Measurements from ENCODE around the gene MEPCE. TPM values are rescaled to one million over a fixed set of nuclear protein-coding genes. Genes with fewer than 3 reads are reported as not detected.

The MEPCE gene
- total RNA-seq, 1 experiment from 2014 or later = 43.3 TPM

GRCh38 chr7:100398239-100398638 lies 31.4 kb upstream of the MEPCE start:
- H3K27me3 ChIP-seq (replicated peaks; ENCODE audit: control insufficient read depth, insufficient read depth, low read length) = peaks cover 1% of the 10 kb centered on the region

DNA sequence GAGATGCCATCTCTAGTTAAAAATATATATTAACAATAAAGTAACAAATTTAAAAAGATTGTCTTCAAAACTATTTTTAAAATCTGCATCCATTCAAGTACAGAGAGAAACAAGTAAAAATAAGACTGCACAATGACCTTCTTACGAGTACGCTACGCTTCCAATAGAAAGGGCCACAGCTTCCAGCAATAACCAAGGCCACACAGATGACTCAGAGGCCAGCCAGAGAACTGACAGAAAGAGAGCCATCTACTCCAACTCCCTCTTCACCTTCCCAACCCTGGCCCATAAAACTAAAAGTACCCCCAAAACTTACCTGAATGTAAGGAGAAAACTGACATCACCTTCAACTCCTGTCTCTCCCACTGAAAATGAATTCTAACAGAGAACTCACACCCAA lies 29.6 kb upstream of the MEPCE start:
- CTCF ChIA-PET = interaction anchor here (0.5 to 0.8 kb wide), 2 partner anchors 61 to 170 kb away, joined by 3 to 4 read pairs; no protein-coding TSS in a partner anchor

More at GRCh38 chr7:100398239-100398638, 31.4 kb upstream of the MEPCE start:
- POLR2A ChIA-PET = no interaction called here
- Histone ChIP-seq H3K9me3 (no peaks in the 10 kb centered on the region), H3K36me3 (ENCODE audit: control insufficient read depth, insufficient read depth, low read length) (no peaks in the 10 kb centered on the region), H3K4me1 (no peaks in the 10 kb centered on the region), H3K4me3 (ENCODE audit: low read depth, low read length) (no peak overlapping the region)
- CTCF ChIA-PET = interaction anchor here (1.0 kb wide), 1 partner anchor 9 kb away, joined by 3 read pairs; no protein-coding TSS in a partner anchor
- DNase-seq = no peak
- no peak overlapping the region for H3K27ac Mint-ChIP-seq (ENCODE audit: unreplicated experiment)
- no peaks in the 10 kb centered on the region for H3K4me1 Mint-ChIP-seq (ENCODE audit: low read depth, unreplicated experiment)
- TF ChIP-seq, protein P1, sequence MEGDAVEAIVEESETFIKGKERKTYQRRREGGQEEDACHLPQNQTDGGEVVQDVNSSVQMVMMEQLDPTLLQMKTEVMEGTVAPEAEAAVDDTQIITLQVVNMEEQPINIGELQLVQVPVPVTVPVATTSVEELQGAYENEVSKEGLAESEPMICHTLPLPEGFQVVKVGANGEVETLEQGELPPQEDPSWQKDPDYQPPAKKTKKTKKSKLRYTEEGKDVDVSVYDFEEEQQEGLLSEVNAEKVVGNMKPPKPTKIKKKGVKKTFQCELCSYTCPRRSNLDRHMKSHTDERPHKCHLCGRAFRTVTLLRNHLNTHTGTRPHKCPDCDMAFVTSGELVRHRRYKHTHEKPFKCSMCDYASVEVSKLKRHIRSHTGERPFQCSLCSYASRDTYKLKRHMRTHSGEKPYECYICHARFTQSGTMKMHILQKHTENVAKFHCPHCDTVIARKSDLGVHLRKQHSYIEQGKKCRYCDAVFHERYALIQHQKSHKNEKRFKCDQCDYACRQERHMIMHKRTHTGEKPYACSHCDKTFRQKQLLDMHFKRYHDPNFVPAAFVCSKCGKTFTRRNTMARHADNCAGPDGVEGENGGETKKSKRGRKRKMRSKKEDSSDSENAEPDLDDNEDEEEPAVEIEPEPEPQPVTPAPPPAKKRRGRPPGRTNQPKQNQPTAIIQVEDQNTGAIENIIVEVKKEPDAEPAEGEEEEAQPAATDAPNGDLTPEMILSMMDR (IDR thresholded peaks at IDR 0.05; ENCODE audit: insufficient read depth in 1 of 2, low read depth in 1 of 2, low read length in 1 of 2, severe bottlenecking in 1 of 2, unreplicated experiment in 1 of 2) = no peak
- no peaks in the 10 kb centered on the region for H3K36me3 Mint-ChIP-seq (ENCODE audit: insufficient read depth, unreplicated experiment)
- no peaks in the 10 kb centered on the region for H3K9me3 Mint-ChIP-seq (ENCODE audit: unreplicated experiment)
- intact Hi-C loops (cut with micrococcal nuclease; ENCODE audit: unreplicated experiment) = no loop called here
- H3K4me3 Mint-ChIP-seq (ENCODE audit: unreplicated experiment) = no peak overlapping the region
- peaks cover 29% of the 10 kb centered on the region for H3K27me3 Mint-ChIP-seq (ENCODE audit: insufficient read depth, unreplicated experiment)
- no TSS peak for BruUV-seq (replicated peaks)

GRCh38 chr7:100400656-100401055 lies 29.0 kb upstream of the MEPCE start:
- H3K27me3 ChIP-seq (replicated peaks; ENCODE audit: control insufficient read depth, insufficient read depth, low read length) = no peaks in the 10 kb centered on the region; the same call in 1 of the 2 replicates
- no peaks in the 10 kb centered on the region for H3K4me1 ChIP-seq
- no peaks in the 10 kb centered on the region for H3K9me3 ChIP-seq
- intact Hi-C loops (cut with micrococcal nuclease; ENCODE audit: unreplicated experiment) = no loop called here
- peaks cover 24% of the 10 kb centered on the region for H3K27me3 Mint-ChIP-seq (ENCODE audit: insufficient read depth, unreplicated experiment)
- no peaks in the 10 kb centered on the region for H3K9me3 Mint-ChIP-seq (ENCODE audit: unreplicated experiment)
- ChIA-PET POLR2A (no interaction called here), CTCF (interaction anchor here (0.5 kb wide), 1 partner anchor 170 kb away, joined by 4 read pairs; no protein-coding TSS in a partner anchor)
- H3K4me3 Mint-ChIP-seq (ENCODE audit: unreplicated experiment) = no peak overlapping the region
- no peaks in the 10 kb centered on the region for H3K36me3 Mint-ChIP-seq (ENCODE audit: insufficient read depth, unreplicated experiment)
- H3K36me3 ChIP-seq (ENCODE audit: control insufficient read depth, insufficient read depth, low read length) = no peaks in the 10 kb centered on the region
- H3K4me1 Mint-ChIP-seq (ENCODE audit: low read depth, unreplicated experiment) = no peaks in the 10 kb centered on the region
- BruUV-seq (replicated peaks) = no TSS peak
- no peak overlapping the region for H3K4me3 ChIP-seq (ENCODE audit: low read depth, low read length)
- no peak overlapping the region for H3K27ac Mint-ChIP-seq (ENCODE audit: unreplicated experiment)
- TF ChIP-seq, protein P1 (IDR thresholded peaks at IDR 0.05; ENCODE audit: insufficient read depth in 1 of 2, low read depth in 1 of 2, low read length in 1 of 2, severe bottlenecking in 1 of 2, unreplicated experiment in 1 of 2) = peak in 1 of 2 experiments; percentile 11
- DNase-seq = peak in 1 of 2 experiments; percentile 24

More for the DNA sequence above, 29.6 kb upstream of the MEPCE start:
- POLR2A ChIA-PET = no interaction called here
- BruUV-seq (replicated peaks) = no TSS peak
- Histone ChIP-seq H3K9me3 (no peaks in the 10 kb centered on the region), H3K27me3 (replicated peaks; ENCODE audit: control insufficient read depth, insufficient read depth, low read length) (no peaks in the 10 kb centered on the region; the same call in 1 of the 2 replicates), H3K4me1 (no peaks in the 10 kb centered on the region), H3K36me3 (ENCODE audit: control insufficient read depth, insufficient read depth, low read length) (no peaks in the 10 kb centered on the region), H3K4me3 (ENCODE audit: low read depth, low read length) (no peak overlapping the region)
- Mint-ChIP-seq H3K27me3 (ENCODE audit: insufficient read depth, unreplicated experiment) (peaks cover 26% of the 10 kb centered on the region), H3K36me3 (ENCODE audit: insufficient read depth, unreplicated experiment) (no peaks in the 10 kb centered on the region), H3K9me3 (ENCODE audit: unreplicated experiment) (no peaks in the 10 kb centered on the region), H3K27ac (ENCODE audit: unreplicated experiment) (no peak overlapping the region), H3K4me1 (ENCODE audit: low read depth, unreplicated experiment) (no peaks in the 10 kb centered on the region), H3K4me3 (ENCODE audit: unreplicated experiment) (no peak overlapping the region)
- DNase-seq = no peak
- intact Hi-C loops (cut with micrococcal nuclease; ENCODE audit: unreplicated experiment) = no loop called here
- TF ChIP-seq, protein P1 (IDR thresholded peaks at IDR 0.05; ENCODE audit: insufficient read depth in 1 of 2, low read depth in 1 of 2, low read length in 1 of 2, severe bottlenecking in 1 of 2, unreplicated experiment in 1 of 2) = no peak

All from Caco-2 (cell line).